Smooth muscle cell of the pulmonary artery (primary cell): ENCODE data around the gene BMI1. TPM values are rescaled to one million over a fixed set of nuclear protein-coding genes. Genes with fewer than 3 reads are reported as not detected.

Source experiments
- total RNA-seq: library from RNA; depleted of rRNA; stranded (reverse); fragments of >200 nt; gene quantifications from 2 replicates; pipeline ENCODE4 v1.2.3, GENCODE V29; 2014

The BMI1 gene
- 52.6 and 72.2 TPM in 2 replicates for total RNA-seq

GRCh38 chr10:22320591-22321155 is at the start of gene BMI1:
TSS of gene BMI1 (plus strand) at chr10:22321099. CDS start at chr10:22326450, 5,351 bp downstream.

GRCh38 chr10:22316286-22317075 is 4.4 kb upstream of the BMI1 start, which contains the start of gene COMMD3:
TSS of gene COMMD3 (plus strand) at chr10:22316388. CDS start at chr10:22316418, 30 bp downstream.

GRCh38 chr10:22345301-22346095 is 24.6 kb downstream of the BMI1 start, which contains the start of gene SPAG6:
TSS of gene SPAG6 (plus strand) at chr10:22345496. CDS start at chr10:22345612, 116 bp downstream.

Other genes starting within 250 kb of the BMI1 start
- not detected in 2 replicates for gene EBLN1, start 103.1 kb upstream of the BMI1 start, total RNA-seq
- 27.1 and 29.4 TPM in 2 replicates for gene COMMD3, start 4.7 kb upstream of the BMI1 start, total RNA-seq
- gene SPAG6, start 24.4 kb downstream of the BMI1 start, total RNA-seq: not detected in 2 replicates